ENCODE results near the gene CD4.

CD4 gene

GRCh38 chr12:6829536-6830220 lies 40.4 kb downstream of the CD4 start:
- DNase-seq, result peak; percentile 62

- DNase-seq, result no peak
Observed at GRCh38 chr12:6830286-6830890, 41.1 kb downstream of the CD4 start.

GRCh38 chr12:6830999-6831398 lies 41.7 kb downstream of the CD4 start:
- no peak for DNase-seq

GRCh38 chr12:6831450-6831995 lies 42.2 kb downstream of the CD4 start:
- no peak for DNase-seq

- no peak for DNase-seq
Observed at GRCh38 chr12:6832125-6832524, 42.8 kb downstream of the CD4 start.

GRCh38 chr12:6833189-6833890 lies 44.0 kb downstream of the CD4 start:
- no peak for DNase-seq

- DNase-seq, result no peak
Observed at GRCh38 chr12:6834254-6834653, 44.9 kb downstream of the CD4 start.

GRCh38 chr12:6834873-6835272 lies 45.5 kb downstream of the CD4 start:
- no peak for DNase-seq

GRCh38 chr12:6836851-6837250 lies 47.5 kb downstream of the CD4 start:
- no peak for DNase-seq

GRCh38 chr12:6837370-6838060 lies 48.2 kb downstream of the CD4 start:
- no peak for DNase-seq

GRCh38 chr12:6838854-6839253 lies 49.5 kb downstream of the CD4 start:
- DNase-seq, result no peak

- no peak for DNase-seq
Observed at GRCh38 chr12:6839482-6840201, 50.3 kb downstream of the CD4 start.

GRCh38 chr12:6840330-6840729 lies 51.0 kb downstream of the CD4 start:
- no peak for DNase-seq

GRCh38 chr12:6840761-6841515 lies 51.6 kb downstream of the CD4 start, which contains the start of gene GNB3:
Gene GNB3, plus strand, starts transcription at chr12:6840925. Its CDS starts 363 bp downstream, at chr12:6841288.
- DNase-seq, result no peak

- DNase-seq, result no peak
Observed at GRCh38 chr12:6842075-6842474, 52.7 kb downstream of the CD4 start.

GRCh38 chr12:6843118-6843902 lies 54.0 kb downstream of the CD4 start:
- no peak for DNase-seq

- DNase-seq, result no peak
Observed at GRCh38 chr12:6845395-6845794, 56.1 kb downstream of the CD4 start.

GRCh38 chr12:6846316-6846869 lies 57.1 kb downstream of the CD4 start:
- no peak for DNase-seq

- DNase-seq, result no peak
Observed at GRCh38 chr12:6847676-6848075, 58.3 kb downstream of the CD4 start.

GRCh38 chr12:6849427-6849826 lies 60.1 kb downstream of the CD4 start:
- DNase-seq, result no peak
